Activated CD4-positive, alpha-beta T cell treated with anti-CD3 and anti-CD28 coated beads for 24 hours (primary cell): ENCODE data around the gene ASCL4.

Experiments used
- DNase-seq, 2 donors: peaks; one replicate each; pipeline ENCODE4 v3.0.0-alpha.2; 2020; ENCODE audit warnings: low read depth in 2 of 2

Gene ASCL4

DNA sequence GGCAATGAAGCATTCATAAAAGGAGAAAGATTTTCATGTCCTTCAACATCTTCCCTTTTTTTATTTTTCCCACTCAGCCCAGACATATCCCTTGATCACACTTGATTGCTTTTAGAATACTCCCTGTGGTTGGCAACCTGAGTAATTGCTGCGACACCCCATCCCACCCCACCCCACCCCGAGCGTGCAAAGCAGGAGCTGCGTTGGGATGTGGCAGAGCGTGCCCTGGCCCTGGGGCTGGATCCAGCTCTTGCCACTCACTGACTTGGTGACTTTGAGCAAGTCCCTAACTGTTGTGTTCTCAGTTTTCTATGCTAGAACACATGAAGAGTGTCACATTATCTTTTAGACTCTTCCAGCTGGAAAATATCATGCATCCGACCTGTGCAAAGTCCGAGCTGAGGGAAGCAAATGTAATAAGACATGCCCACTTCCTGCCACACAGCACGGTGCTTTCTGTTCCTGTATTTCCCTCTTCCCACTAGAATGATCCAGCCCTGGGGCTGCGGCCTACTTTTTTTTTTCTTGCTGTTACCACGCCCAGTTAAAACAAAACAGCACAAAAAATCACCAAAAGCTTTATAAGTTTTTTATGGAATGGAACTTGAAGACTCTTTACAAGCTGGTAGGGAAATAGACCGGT, 4.0 kb downstream of the ASCL4 start:
- no peak for DNase-seq

GRCh38 chr12:107779077-107779831, 4.8 kb downstream of the ASCL4 start:
- no peak for DNase-seq

GRCh38 chr12:107780298-107780697, 5.8 kb downstream of the ASCL4 start:
- DNase-seq: no peak

GRCh38 chr12:107782067-107782466, 7.6 kb downstream of the ASCL4 start:
- no peak for DNase-seq

- DNase-seq: no peak
Observed at GRCh38 chr12:107783406-107784376, 9.2 kb downstream of the ASCL4 start.

DNA sequence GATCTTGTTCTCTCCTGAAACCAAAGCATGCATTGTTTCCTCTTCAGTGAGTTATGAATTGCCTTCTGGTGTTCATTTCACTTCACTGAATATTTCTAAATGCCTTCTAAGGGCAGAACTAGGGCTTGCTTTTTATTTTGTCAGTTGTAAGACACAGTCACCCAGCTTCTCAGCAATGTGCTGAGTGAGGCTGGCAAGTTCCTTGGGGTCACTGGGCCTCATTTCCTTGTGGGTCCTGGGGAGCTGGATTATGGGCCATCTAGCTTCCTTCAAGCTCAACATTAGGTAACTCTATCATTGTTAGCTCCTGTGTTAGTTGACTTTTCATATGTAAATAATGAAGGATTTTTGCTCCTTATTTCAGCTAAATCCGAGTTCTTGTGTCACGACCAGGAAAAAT, 13.8 kb downstream of the ASCL4 start:
- DNase-seq: no peak

GRCh38 chr12:107788690-107789458, 14.4 kb downstream of the ASCL4 start:
- DNase-seq: no peak

DNA sequence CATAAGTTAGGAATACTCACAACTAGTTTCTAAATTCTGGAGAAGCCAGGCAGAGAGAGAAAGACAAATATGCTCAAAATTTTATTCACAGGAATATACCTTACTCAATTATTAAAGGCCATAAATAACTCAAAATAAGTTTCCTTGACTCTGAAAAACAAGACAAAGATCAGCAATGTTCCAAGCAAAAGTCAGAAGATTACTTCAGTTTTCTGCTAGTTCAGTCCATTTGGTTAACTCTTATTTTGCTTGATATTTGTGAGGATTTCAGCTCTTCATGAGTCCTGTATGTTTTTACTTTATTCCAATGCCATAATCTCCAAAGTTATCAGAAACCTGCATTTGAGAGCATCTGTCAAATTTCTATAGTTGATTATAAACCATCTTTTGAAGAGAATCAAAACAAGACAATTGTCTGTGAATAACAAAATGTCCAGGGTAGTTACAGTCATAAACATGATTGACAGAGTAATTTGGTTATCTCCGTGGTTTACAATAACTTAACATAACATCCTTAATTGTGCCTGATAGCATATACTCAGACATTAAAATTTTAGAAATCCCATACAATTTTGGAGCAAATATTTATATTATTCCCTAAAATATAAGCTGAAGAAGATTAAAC, 17.1 kb downstream of the ASCL4 start:
- no peak for DNase-seq

GRCh38 chr12:107794451-107794850, 19.9 kb downstream of the ASCL4 start:
- DNase-seq: no peak

- no peak for DNase-seq
Observed at GRCh38 chr12:107798580-107798979, 24.1 kb downstream of the ASCL4 start.

GRCh38 chr12:107801150-107801549, 26.6 kb downstream of the ASCL4 start:
- no peak for DNase-seq

GRCh38 chr12:107803092-107803491, 28.6 kb downstream of the ASCL4 start:
- no peak for DNase-seq

DNA sequence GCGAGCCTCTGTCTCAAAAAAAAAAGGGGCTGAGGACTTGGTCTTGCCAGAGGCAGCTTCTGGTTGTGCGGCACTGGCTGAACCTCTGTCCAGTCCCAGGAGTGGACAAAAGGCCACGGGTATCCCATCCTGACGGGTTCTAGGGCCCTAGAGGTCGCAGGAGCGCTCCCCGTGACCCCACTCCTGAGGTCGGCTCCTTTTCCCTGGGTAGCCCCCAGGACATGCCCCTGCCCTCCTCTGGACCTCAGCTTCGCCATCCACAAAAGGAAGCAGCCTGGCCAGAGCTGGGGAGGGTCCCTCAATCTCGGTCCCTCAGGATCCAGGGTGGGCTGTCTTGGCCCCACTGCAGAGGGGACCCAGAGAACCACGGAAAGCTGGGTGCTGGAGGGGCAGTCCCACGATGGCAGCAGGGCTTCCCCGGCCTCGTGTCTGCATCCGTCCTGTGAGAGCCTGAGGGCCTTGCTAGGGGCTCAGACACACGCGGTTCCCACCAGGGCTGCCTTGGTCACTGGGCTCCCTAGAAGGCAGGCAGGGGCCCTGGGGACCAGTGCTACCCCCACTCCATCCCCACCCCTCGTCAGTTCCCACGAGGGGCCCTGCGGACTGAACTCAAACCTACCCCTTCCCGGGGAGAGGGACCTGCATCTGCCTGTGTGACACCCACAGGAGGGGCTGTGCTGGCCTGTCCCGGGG, 31.1 kb downstream of the ASCL4 start:
- no peak for DNase-seq

DNA sequence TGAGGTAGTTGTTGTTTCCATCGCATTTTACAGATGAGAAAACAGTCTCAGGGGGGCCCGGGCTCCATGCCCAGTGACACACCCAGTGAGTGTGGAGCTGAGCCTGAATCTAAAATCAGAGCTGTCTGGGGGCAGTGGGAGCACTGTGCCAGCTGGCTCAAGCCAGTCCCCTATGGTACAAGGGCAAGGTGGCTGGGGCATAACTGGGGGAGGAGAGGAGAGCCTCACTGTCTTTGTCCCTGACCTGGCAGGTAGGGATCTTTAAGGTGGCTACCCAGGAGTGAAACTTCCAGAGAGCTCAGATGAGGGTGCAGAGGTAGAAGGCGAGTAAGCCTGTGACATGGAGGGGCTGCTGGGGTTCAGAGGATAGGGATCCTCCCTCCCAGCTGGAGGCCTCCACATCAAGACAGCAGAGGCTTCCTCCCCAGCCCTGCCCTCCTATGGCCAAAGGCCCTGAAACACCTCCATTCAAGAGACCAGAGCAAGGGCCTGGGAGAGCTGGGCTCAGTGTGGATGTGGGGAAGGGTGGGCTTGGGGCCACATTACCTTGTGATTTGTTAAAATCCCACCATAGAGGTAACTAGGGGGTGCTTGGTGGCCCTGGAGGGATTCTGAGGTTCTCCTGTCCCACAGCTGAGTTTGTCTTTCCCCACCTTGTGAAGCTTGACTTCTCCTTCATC, 33.1 kb downstream of the ASCL4 start:
- DNase-seq: no peak

GRCh38 chr12:107817250-107817649, 42.7 kb downstream of the ASCL4 start:
- DNase-seq: no peak

DNA sequence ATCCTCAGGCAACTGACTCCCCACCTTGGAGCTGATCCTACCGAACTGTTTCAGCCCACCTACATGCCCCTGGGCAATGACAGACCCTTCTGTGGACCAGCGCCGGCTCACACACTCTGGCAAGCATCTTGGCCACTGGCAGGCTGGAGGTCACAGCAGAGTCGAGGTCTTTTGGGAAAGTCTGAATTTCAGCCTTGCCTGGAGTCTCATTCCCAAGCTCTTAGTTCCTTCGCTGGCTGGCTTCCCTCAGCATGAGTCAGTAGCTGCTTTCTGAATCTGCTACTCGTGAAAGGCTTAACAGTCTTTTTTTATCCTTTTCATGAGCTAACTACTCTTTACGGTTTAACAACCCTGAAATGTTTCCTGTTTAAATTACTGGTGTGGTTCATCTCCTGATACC, 44.5 kb downstream of the ASCL4 start:
- no peak for DNase-seq

DNA sequence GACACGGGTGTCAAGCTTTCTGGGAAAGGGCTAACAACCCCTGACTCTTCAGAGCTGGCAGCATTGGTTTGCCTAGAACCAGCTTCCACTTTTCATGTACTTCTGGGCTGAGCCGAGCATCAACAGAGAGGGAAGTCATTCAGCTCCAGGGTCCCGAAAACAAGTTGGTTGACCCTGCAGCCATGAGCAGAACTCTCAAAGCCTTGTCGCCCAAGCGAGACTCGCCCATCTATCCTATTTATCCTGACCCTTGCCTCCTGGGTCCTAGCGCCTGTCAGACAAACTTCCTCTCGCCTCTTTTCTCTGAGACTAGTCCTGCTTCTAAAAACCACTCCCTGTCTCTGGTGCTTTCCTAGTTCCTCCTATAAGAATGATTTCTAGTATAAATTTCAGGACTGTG, 47.9 kb downstream of the ASCL4 start:
- DNase-seq: no peak
